OCI-LY7 (cell line): ENCODE data around the gene MISFA. TPM values are rescaled to one million over a fixed set of nuclear protein-coding genes. Genes with fewer than 3 reads are reported as not detected.
A peak's percentile ranks its signal among the peaks of the same experiment; 100 is the strongest.
"Not testable (repeated sequence)": the region's sequence is repeated elsewhere in the genome, so short reads cannot be mapped to it uniquely, and the experiment has no call there.

Experiments
- BruUV-seq: library from RNA; stranded (reverse); fragments of 400-500 nt; replicated peaks from 2 replicates; lab custom pipeline; 2021; lab: Mats Ljungman, UMichigan
- CTCF ChIA-PET: fragments of 300-600 bp; sonication (Branson Sonifier 250); formaldehyde crosslinking; loops from one replicate; lab custom pipeline; 2022; ENCODE audit warnings: antibody characterized with exemption; ENCODE audit not compliant: unreplicated experiment; lab: Charles Lee
- POLR2A ChIA-PET: fragments of 300-600 bp; sonication (Branson Sonifier 250); formaldehyde crosslinking; loops from one replicate; lab custom pipeline; 2022; ENCODE audit warnings: antibody characterized with exemption; lab: Charles Lee
- DNase-seq: peaks from one replicate; pipeline ENCODE4 v3.0.0-alpha.2; 2015; ENCODE audit warnings: low spot score
- H2AFZ ChIP-seq: fragments of 200-600 bp; sonication (generic), shearing (Covaris generic); 2 replicates; pipeline ENCODE4 v1.6.1; 2014; ENCODE audit warnings: mild to moderate bottlenecking, antibody characterized with exemption, low read length, moderate library complexity
- H3K27ac ChIP-seq: fragments of 200-600 bp; sonication (generic); 2 replicates; pipeline ENCODE4 v1.5.1; 2014; ENCODE audit warnings: mixed run types, low read depth, mild to moderate bottlenecking, moderate library complexity, low read length, inconsistent platforms; ENCODE audit not compliant: poor library complexity, severe bottlenecking
- H3K36me3 ChIP-seq: fragments of 200-600 bp; sonication (generic); 2 replicates; pipeline ENCODE4 v1.6.1; 2014; ENCODE audit warnings: mild to moderate bottlenecking, antibody characterized with exemption, low read length, moderate library complexity, mixed read lengths; ENCODE audit not compliant: insufficient read depth
- H3K4me1 ChIP-seq: fragments of 200-600 bp; sonication (generic); 2 replicates; pipeline ENCODE4 v1.5.1; 2014; ENCODE audit warnings: mild to moderate bottlenecking, low read length; ENCODE audit not compliant: insufficient read depth, poor library complexity, severe bottlenecking
- H3K4me2 ChIP-seq: fragments of 200-600 bp; sonication (generic); 2 replicates; pipeline ENCODE4 v1.6.1; 2014; ENCODE audit warnings: mild to moderate bottlenecking, low read length
- H3K4me3 ChIP-seq: fragments of 200-600 bp; sonication (generic); 2 replicates; pipeline ENCODE4 v1.5.1; 2014; ENCODE audit warnings: mild to moderate bottlenecking, low read depth, low read length; ENCODE audit not compliant: poor library complexity, severe bottlenecking
- H3K79me2 ChIP-seq: fragments of 200-600 bp; sonication (generic); 2 replicates; pipeline ENCODE4 v1.6.1; 2016; ENCODE audit warnings: low read depth, mild to moderate bottlenecking, low read length, moderate library complexity, mixed read lengths; ENCODE audit not compliant: insufficient read depth
- H3K9me2 ChIP-seq: fragments of 200-600 bp; sonication (generic); 2 replicates; pipeline ENCODE4 v1.6.1; 2016; ENCODE audit warnings: mild to moderate bottlenecking, low read length, mixed read lengths; ENCODE audit not compliant: insufficient read depth
- H3K9me3 ChIP-seq: fragments of 200-600 bp; sonication (generic); 2 replicates; pipeline ENCODE4 v1.6.1; 2014; ENCODE audit warnings: mild to moderate bottlenecking, mixed run types, low read length, mixed read lengths
- H4K20me1 ChIP-seq: fragments of 200-600 bp; sonication (generic); 2 replicates; pipeline ENCODE4 v1.6.1; 2014; ENCODE audit warnings: mild to moderate bottlenecking, antibody characterized with exemption, low read length, moderate library complexity, mixed read lengths; ENCODE audit not compliant: insufficient read depth
- CTCF ChIP-seq: fragments of 200-600 bp; sonication (generic); conservative IDR thresholded peaks from 2 replicates; pipeline ENCODE4 v1.5.1; 2014; ENCODE audit warnings: mild to moderate bottlenecking, antibody characterized with exemption, low read length, moderate library complexity, mixed read lengths
- EZH2phosphoT487 ChIP-seq: fragments of 200-600 bp; sonication (generic); IDR thresholded peaks from 2 replicates; pipeline ENCODE4 v1.6.1; 2018; ENCODE audit warnings: low read depth, borderline replicate concordance, mild to moderate bottlenecking, mixed run types, antibody characterized with exemption, low read length, moderate library complexity, mixed read lengths
- intact Hi-C: fragments of 100-400 bp; cut with micrococcal nuclease; formaldehyde crosslinking; loops from one replicate; pipeline ENCODE4 v1.10.0; 2022; ENCODE audit not compliant: unreplicated experiment
- total RNA-seq, 2 experiments: library from RNA; depleted of rRNA in 1 of 2; stranded (reverse); fragments of >200 nt in 1 of 2; shearing (Covaris generic) in 1 of 2; gene quantifications; 2 replicates each; pipeline ENCODE4 v1.2.3, GENCODE V29; 2014 to 2022

The MISFA gene
- total RNA-seq, 2 experiments from 2014 or later, result not detected

- peaks cover 14% of the 10 kb centered on the region for H3K36me3 ChIP-seq
- H4K20me1 ChIP-seq, result no peaks in the 10 kb centered on the region
- H3K27ac ChIP-seq, result peak within 1 kb of the TSS; percentile 67
- peak within 1 kb of the TSS; percentile 90 for H3K4me3 ChIP-seq
- no peak for TF ChIP-seq EZH2phosphoT487
- no peak for TF ChIP-seq CTCF
- ChIA-PET POLR2A (interaction anchor here (0.6 to 6.2 kb wide), 14 partner anchors 11 to 357 kb away, joined by 3 to 43 read pairs (median 4); partner anchors contain the start of genes GTF2H1, HPS5, LDHA and UEVLD), CTCF (interaction anchor here (0.6 to 1.6 kb wide), 3 partner anchors 60 to 519 kb away, joined by 3 to 6 read pairs (median 3); no protein-coding TSS in a partner anchor)
- H2AFZ ChIP-seq, result peak within 1 kb of the TSS; percentile 95
- peak within 1 kb of the TSS; percentile 90 for H3K4me2 ChIP-seq
- H3K9me2 ChIP-seq, result no peaks in the 10 kb centered on the region
- no peaks in the 10 kb centered on the region for H3K9me3 ChIP-seq
- H3K4me1 ChIP-seq, result peaks cover 16% of the 10 kb centered on the region
- peaks cover 45% of the 10 kb centered on the region for H3K79me2 ChIP-seq
- peak; percentile 100 for DNase-seq
- BruUV-seq, result TSS peak; percentile 98
- intact Hi-C loops, result loop anchor here (1.0 to 10.0 kb wide), 3 partner anchors 108 to 520 kb away; partner anchors contain the start of genes GTF2H1, HPS5 and TSG101
Observed at GRCh38 chr11:18634140-18635032, 34.8 kb downstream of the MISFA start, which contains the start of gene SPTY2D1. Gene SPTY2D1, minus strand, starts transcription at chr11:18634342. Its CDS starts 85 bp downstream, at chr11:18634257.

GRCh38 chr11:18641677-18642076 lies 42.1 kb downstream of the MISFA start:
- no peaks in the 10 kb centered on the region for H4K20me1 ChIP-seq
- no peaks in the 10 kb centered on the region for H3K9me3 ChIP-seq
- TF ChIP-seq EZH2phosphoT487 (no peak), CTCF (no peak)
- H3K79me2 ChIP-seq, result no peaks in the 10 kb centered on the region
- DNase-seq, result no peak
- no TSS peak for BruUV-seq
- intact Hi-C loops, result no loop called here
- H3K4me3 ChIP-seq, result no peak overlapping the region
- H3K36me3 ChIP-seq, result no peaks in the 10 kb centered on the region
- no peak overlapping the region for H2AFZ ChIP-seq
- ChIA-PET POLR2A (interaction anchor here (1.0 kb wide), 1 partner anchor 10 kb away, joined by 5 read pairs; no protein-coding TSS in a partner anchor), CTCF (no interaction called here)
- no peaks in the 10 kb centered on the region for H3K4me1 ChIP-seq
- no peak overlapping the region for H3K4me2 ChIP-seq
- H3K9me2 ChIP-seq, result no peaks in the 10 kb centered on the region
- H3K27ac ChIP-seq, result no peak overlapping the region

GRCh38 chr11:18643034-18643433 lies 43.4 kb downstream of the MISFA start:
- H4K20me1 ChIP-seq, H3K4me3 ChIP-seq, H3K27ac ChIP-seq, intact Hi-C loops, DNase-seq, H3K9me3 ChIP-seq, H2AFZ ChIP-seq, H3K9me2 ChIP-seq, H3K79me2 ChIP-seq, POLR2A ChIA-PET, H3K4me1 ChIP-seq, CTCF ChIA-PET, H3K4me2 ChIP-seq, H3K36me3 ChIP-seq, BruUV-seq: not testable (repeated sequence)
